HG03196 (cell line): ENCODE results near the gene LAMTOR4.
"Not testable (repeated sequence)": the region's sequence is repeated elsewhere in the genome, so short reads cannot be mapped to it uniquely, and the experiment has no call there.

Experiments
- ATAC-seq: cut with Tn5 transposase; IDR thresholded peaks from one replicate; pipeline ENCODE4 v1.9.1; 2021; ENCODE audit not compliant: unreplicated experiment

Gene LAMTOR4

GRCh38 chr7:100122067-100122466, 26.7 kb upstream of the LAMTOR4 start:
- ATAC-seq = no peak

- ATAC-seq = no peak
Observed at GRCh38 chr7:100122568-100122967, 26.1 kb upstream of the LAMTOR4 start.

GRCh38 chr7:100124301-100125230, 24.2 kb upstream of the LAMTOR4 start:
- no peak for ATAC-seq

GRCh38 chr7:100126239-100126930, 22.3 kb upstream of the LAMTOR4 start:
- ATAC-seq = no peak

GRCh38 chr7:100126931-100127865, 21.5 kb upstream of the LAMTOR4 start, which contains the start of gene MBLAC1:
Gene MBLAC1, plus strand, starts transcription at chr7:100126967. Its CDS starts 429 bp downstream, at chr7:100127396.
- ATAC-seq = peak; percentile 58

GRCh38 chr7:100127866-100128636, 20.7 kb upstream of the LAMTOR4 start:
- ATAC-seq = no peak

- no peak for ATAC-seq
Observed at GRCh38 chr7:100128637-100128963, 20.1 kb upstream of the LAMTOR4 start.

GRCh38 chr7:100130220-100130607, 18.5 kb upstream of the LAMTOR4 start:
- ATAC-seq = not testable (repeated sequence)

- ATAC-seq = no peak
Observed at GRCh38 chr7:100130608-100131453, 17.9 kb upstream of the LAMTOR4 start.

GRCh38 chr7:100132126-100132525, 16.6 kb upstream of the LAMTOR4 start:
- ATAC-seq = no peak

GRCh38 chr7:100132697-100133151, 16.0 kb upstream of the LAMTOR4 start:
- no peak for ATAC-seq

GRCh38 chr7:100137851-100138760, 10.6 kb upstream of the LAMTOR4 start:
- no peak for ATAC-seq

- ATAC-seq = no peak
Observed at GRCh38 chr7:100141555-100141949, 7.2 kb upstream of the LAMTOR4 start.

- ATAC-seq = no peak
Observed at GRCh38 chr7:100142461-100142860, 6.3 kb upstream of the LAMTOR4 start.

GRCh38 chr7:100146350-100146749, 2.4 kb upstream of the LAMTOR4 start:
- ATAC-seq = not testable (repeated sequence)

- ATAC-seq = no peak
Observed at GRCh38 chr7:100147278-100147677, 1.4 kb upstream of the LAMTOR4 start.

- no peak for ATAC-seq
Observed at GRCh38 chr7:100148225-100148558, 526 bp upstream of the LAMTOR4 start.

- no peak for ATAC-seq
Observed at GRCh38 chr7:100152404-100152803, 3.7 kb downstream of the LAMTOR4 start.
